ENCODE results near the gene SNRNP40. TPM values are rescaled to one million over a fixed set of nuclear protein-coding genes. Genes with fewer than 3 reads are reported as not detected.

Gene SNRNP40
- total and polyA plus RNA-seq, 10 of the 15 experiments (the other 5 are each of a cell fraction or from before 2014, with no cell fraction given) = 34.9 to 212 (median 115) TPM

GRCh38 chr1:31299365-31299764 lies 2.8 kb upstream of the SNRNP40 start:
- FAIRE-seq = no peak
- no peak for TF ChIP-seq ZSCAN29 (IDR thresholded peaks at IDR 0.05)
- TF ChIP-seq JUNB (IDR thresholded peaks at IDR 0.05) = no peak
- no peak for TF ChIP-seq GABPA (IDR thresholded peaks at IDR 0.05; ENCODE audit: low read depth)
- no peak for TF ChIP-seq ZNF592 (IDR thresholded peaks at IDR 0.05)
- no peak for TF ChIP-seq DPF2 (IDR thresholded peaks at IDR 0.05)
- TF ChIP-seq MLLT1 (IDR thresholded peaks at IDR 0.05) = no peak
- TF ChIP-seq POLR2A (IDR thresholded peaks at IDR 0.05; ENCODE audit: low read depth, low read length) = no peak
- no peak for TF ChIP-seq BCLAF1 (IDR thresholded peaks at IDR 0.05)
- no peak for TF ChIP-seq SMAD1 (IDR thresholded peaks at IDR 0.05; ENCODE audit: low read depth, partially characterized antibody)
- H3K4me1 ChIP-seq (ENCODE audit: control insufficient read depth, insufficient read depth, low read length) = no peaks in the 10 kb centered on the region
- H3K4me2 ChIP-seq (ENCODE audit: control insufficient read depth, insufficient read depth) = no peak overlapping the region
- no peaks in the 10 kb centered on the region for H4K20me1 ChIP-seq (ENCODE audit: control insufficient read depth, insufficient read depth)
- ChIA-PET CTCF (no interaction called here), POLR2A (no interaction called here), SMC1A (ENCODE audit: uncharacterized antibody, unreplicated experiment) (no interaction called here), RAD21 (ENCODE audit: unreplicated experiment) (no interaction called here)
- no peak for ATAC-seq
- no peak overlapping the region for H3K4me3 ChIP-seq
- no TSS peak for BruUV-seq (replicated peaks)
- in situ Hi-C loops (cut with MboI) = no loop called here
- no peaks in the 10 kb centered on the region for H3K27me3 ChIP-seq (replicated peaks in 1 of 2; ENCODE audit: control insufficient read depth in 2 of 2, insufficient read depth in 2 of 2, low read length in 1 of 2)
- H3K9ac ChIP-seq (ENCODE audit: control insufficient read depth, insufficient read depth, low read length) = no peak overlapping the region
- no peak overlapping the region for H2AFZ ChIP-seq (ENCODE audit: control insufficient read depth, low read depth, low read length)
- DNase-seq (ENCODE audit: low read depth, low spot score) = no peak
- H3K27ac ChIP-seq (ENCODE audit: control insufficient read depth, insufficient read depth) = no peak overlapping the region
- intact Hi-C loops (cut with micrococcal nuclease; ENCODE audit: unreplicated experiment) = loop anchor here (5.0 kb wide), 1 partner anchor 248 kb away; no protein-coding TSS in a partner anchor
- peaks cover 45% of the 10 kb centered on the region for H3K79me2 ChIP-seq (ENCODE audit: control insufficient read depth, insufficient read depth, low read length)
- H3K9me3 ChIP-seq (replicated peaks; ENCODE audit: control insufficient read depth, insufficient read depth, low read length) = no peaks in the 10 kb centered on the region
- H3K36me3 ChIP-seq (ENCODE audit: control insufficient read depth in 2 of 2, insufficient read depth in 2 of 2, low read length in 1 of 2) = no peaks in the 10 kb centered on the region
- 100% methylated on average over 1 of the region's 1 CpG for WGBS (ENCODE audit: insufficient coverage, insufficient replicate concordance, low lambda C conversion rate, missing lambda C conversion rate)

Data from GM12878 (cell line).